HG03565 (cell line): ENCODE measurements around the gene RARRES1.
A peak's percentile ranks its signal among the peaks of the same experiment; 100 is the strongest.

Experiments
- ATAC-seq: cut with Tn5 transposase; IDR thresholded peaks from one replicate; pipeline ENCODE4 v1.9.1; 2021; ENCODE audit warnings: mild to moderate bottlenecking, moderate library complexity; ENCODE audit not compliant: unreplicated experiment

RARRES1 gene, protein sequence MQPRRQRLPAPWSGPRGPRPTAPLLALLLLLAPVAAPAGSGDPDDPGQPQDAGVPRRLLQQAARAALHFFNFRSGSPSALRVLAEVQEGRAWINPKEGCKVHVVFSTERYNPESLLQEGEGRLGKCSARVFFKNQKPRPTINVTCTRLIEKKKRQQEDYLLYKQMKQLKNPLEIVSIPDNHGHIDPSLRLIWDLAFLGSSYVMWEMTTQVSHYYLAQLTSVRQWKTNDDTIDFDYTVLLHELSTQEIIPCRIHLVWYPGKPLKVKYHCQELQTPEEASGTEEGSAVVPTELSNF

DNA sequence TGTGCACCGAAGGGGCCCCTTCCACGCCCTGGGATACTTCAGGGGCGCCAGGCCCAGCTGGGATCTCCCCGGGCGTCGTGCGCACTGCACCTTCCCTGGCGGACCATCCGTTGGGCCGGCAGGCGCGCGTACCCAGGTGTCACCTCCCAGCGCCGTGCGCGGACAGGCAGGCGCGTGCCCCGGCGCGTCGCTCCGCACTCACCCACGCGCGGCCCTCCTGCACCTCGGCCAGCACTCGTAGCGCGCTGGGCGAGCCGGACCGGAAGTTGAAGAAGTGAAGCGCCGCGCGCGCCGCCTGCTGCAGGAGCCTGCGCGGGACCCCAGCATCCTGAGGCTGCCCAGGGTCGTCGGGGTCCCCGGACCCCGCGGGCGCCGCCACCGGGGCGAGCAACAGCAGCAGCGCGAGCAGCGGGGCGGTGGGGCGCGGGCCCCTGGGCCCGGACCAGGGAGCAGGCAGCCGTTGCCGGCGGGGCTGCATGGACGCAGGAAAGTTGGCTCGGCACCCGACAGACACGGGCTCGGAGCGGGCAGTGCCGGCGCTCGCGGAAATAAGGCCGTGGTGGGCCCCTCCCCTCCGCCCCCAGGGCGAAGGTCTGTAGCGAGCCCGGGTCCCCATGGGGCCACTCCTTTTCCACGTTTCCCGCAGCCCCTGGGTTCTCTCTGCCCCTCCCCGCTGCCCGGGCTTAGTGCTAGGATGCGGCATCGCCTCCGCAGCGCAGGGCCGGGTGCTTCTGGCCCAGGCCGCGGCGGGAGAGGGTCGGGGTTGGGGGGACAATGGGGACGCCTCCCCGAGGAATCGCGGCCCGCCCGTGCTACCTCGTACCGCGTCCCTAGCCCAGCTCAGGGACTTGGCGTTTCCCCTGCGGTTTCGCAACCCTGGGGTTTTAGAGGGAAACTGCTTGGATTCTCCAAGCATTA lies at the start of gene RARRES1:
Gene RARRES1 (minus strand): TSS at position 520 of the 918 bp plus-strand sequence. CDS start 42 bp downstream, at position 478.
- peak; percentile 74 for ATAC-seq

GRCh38 chr3:158781849-158782248 lies 49.6 kb upstream of the RARRES1 start:
- no peak for ATAC-seq

DNA sequence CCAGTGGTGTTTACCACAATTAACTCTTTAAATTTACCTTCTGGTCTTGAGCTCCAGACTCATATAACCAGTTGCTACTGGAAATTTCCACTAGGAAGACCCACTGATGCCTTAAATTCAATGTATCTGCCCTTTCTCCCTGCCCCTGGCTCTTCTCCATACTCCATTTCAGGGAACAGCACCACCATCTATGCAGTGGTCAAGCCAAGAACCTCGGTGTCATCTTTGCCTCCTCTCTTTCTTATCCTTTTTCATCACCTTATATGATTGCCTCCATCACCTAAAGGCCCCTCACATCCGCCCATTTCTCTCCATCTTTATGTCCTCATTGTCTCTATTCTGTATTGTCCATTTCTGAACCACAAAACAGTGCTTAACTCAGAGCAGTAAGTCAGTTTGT lies 48.9 kb upstream of the RARRES1 start:
- no peak for ATAC-seq

- no peak for ATAC-seq
Observed at GRCh38 chr3:158780766-158781165, 48.5 kb upstream of the RARRES1 start.

DNA sequence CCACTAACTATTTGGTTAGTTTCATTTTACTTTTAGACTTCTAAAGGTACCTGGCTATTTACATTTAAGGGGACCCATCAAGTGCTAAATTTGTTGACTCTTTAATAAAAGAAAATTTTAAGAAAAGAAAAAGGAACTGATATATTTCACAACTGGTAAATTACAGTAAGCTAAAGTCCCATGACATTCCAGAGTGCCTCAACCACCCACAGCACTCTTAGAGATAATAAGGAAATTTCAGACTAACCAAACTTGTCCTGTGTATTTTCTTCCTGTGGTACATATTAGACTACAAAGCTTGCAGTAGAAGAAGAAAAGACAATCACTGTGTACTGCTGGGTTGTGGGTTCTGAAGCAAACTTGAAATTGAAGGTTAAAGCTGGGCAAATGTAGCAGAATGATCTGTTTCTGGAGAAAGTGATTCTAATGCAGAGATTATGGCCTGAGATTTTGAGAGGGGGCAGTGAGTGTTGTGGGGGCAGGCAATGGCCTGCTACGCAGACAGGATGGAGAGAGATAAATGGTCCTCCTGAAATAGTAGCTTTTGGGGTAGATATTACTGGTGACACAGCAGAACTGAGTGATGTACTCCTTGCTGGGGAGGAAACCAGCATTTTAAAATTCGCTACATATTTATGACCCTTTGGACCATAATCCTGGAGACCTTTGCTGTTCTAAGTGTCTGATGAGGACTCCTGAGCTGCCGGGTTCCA lies 45.1 kb upstream of the RARRES1 start:
- ATAC-seq = no peak

GRCh38 chr3:158776531-158776930 lies 44.3 kb upstream of the RARRES1 start:
- ATAC-seq = no peak

DNA sequence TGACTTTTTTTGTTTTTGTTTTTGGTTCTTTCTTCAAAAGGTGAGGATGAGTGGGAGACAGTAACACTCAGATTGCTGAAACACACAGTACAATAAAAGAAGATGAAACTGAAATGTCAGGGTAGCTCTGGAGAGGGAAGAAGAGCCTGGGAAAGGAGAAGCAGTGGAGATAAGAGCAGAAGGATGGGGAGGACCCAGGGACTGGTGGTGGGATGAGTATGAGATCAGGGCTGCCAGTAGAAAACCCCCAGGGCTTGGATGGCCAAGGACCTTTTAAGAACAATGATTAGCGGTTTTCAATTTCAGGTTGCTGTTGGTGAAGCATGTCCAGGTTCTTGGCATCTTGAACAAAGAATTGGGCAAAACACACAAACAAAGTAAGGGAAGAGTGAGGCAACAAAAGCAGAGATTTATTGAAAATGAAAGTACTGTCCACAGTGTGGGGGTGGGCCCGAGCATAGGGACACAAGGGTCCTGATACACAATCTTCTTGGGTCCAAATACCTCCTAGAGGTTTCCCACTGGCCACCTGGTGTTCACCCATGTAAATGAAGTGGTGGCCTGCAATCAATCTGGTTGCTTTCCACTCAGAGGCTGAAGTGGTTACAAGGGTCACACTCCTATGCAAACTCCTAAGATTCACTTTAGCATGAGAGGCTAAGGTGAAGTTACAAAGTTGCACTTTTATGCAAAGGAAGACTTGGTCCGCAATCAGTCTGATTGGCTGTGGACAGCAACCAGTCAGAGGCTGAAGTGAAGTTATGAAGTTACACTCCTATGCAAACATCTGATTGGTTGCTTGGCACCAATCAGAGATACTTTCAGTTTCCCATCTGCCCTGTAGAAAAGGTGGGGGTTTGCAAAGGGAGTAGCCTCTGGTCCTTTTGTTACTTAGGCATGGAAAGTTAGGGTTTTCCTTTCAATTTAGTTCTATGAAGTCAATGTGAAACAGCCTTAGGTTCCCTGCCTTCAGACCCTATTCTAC lies 43.5 kb upstream of the RARRES1 start:
- ATAC-seq = no peak

- no peak for ATAC-seq
Observed at GRCh38 chr3:158774965-158775364, 42.7 kb upstream of the RARRES1 start.

DNA sequence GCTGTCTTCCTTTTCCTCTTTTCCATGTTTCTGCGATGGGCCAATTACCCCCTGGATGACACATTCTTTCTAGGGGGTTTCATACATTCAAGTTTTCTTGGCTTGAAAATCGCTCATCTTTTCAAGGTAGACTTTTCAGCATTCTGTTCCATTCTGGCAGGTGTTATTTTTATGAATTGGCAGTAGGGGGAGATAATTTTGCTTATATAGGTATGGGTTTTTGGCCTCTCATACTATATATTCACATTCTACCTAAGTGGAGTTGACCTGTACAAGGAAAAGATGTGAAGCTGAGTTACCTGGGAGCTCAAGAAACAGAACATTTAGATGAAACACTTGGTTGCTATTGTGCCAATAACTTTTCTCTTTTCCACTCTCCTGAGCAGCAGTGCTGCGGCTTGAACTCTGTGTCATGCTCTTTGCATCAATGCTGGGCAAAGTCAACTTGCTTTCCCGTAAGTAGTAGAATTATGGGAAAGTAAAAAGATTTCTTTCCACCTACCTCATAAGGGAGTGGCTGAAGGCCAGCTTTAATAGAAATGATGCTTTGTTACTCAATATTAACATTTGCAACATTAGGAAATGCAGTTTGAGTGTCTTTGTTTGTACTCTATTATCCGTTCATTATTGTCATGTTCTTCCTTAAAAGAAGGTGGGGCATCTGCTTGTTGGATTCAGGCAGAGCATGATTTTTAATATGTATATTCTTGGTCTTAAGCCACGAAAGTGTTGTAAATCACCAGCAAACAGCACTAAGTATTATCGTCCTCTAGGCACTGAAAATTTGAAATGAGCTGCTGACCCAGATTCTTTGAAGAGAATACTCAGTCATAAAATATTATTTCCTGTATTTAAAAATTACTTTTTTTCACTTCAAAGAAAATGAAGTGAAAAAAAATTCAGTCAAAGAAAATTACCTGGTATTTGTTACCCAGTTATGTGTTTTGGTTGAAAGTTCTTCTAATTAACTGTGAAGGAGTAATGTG lies 41.9 kb upstream of the RARRES1 start:
- no peak for ATAC-seq

DNA sequence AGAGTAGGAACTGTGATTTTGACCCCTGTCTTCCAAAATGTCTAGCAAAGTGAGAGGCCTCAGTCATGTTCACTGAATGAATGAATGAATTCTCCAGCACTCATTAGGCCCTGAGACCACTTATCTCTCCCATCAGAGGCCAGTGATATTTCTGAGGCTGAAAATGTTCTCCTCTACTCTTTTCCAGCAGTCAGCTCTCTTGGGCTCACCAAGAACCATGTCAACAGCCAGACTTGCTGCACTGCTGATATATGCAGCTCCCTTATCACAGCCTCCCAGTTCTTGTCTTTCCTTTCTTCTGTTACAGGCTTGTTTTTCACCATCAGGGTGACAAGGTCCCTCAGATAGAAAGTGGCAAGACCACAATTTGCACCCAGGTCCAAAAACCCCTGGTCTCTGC lies 40.9 kb upstream of the RARRES1 start:
- ATAC-seq = no peak

DNA sequence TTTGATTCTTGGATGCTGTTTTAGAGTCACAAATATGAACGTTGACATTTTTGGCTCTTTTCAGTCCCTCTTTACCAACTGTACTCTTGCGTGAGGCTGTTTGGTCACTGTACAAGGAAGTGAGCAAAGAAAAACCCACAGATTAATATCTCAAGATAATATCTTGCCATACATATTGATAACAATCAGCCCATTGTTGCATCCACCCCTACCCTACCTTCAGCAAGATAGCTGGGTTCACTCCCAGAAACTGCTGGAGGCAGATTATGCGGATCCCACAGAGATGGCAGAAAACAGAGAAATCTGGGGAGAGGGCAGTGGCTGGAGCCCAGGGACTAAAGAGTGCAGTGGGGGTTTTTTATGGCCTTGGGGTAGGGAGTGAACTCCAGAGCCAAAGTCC lies 39.7 kb upstream of the RARRES1 start:
- no peak for ATAC-seq

DNA sequence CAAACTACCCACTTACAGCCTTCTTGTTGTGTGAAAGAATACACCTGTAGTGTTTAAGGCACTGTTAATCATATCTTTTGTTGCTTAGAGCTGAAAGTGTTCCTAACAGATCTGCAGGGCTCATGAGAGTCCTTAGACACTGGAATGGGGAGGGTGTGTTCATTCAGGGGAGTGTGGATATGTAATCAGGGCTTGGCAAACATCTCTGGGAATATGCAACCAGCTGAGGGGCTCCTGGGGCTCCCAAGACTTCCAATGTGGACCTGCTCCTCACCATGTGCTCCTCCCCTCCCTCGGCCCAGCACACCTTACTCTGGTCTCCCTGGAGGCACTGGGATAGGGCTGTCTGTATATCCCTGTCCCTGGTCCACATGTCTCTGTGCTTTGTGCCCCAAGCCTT lies 39.3 kb upstream of the RARRES1 start:
- no peak for ATAC-seq

DNA sequence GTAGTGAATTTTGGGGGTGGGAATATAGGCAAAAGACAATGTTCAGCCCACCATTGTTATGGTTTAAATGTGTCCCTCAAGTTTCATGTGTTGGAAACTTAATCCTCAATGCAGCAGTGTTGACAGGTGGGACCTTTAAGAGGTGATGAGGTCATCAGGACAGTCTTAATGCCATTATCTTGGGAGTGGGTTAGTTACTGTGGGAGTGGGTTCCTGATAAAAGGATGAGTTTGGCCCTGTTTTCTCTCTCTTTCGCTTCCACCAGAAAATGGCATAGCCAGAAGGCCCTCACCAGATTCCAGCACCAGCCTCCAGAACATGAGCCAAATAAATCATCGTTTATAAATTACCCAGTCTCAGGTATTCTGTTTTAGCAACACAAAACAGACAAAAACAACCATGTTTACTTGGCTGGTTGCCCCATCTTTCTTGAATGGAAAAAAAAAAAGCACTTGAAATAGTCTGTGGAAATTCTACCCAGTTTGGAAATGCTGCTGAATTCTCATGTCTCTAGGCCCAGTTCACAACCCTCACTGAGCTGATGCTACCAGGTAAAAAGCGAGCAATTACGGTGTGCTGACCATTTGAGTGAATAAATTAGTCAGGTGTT lies 38.6 kb upstream of the RARRES1 start:
- ATAC-seq = no peak

DNA sequence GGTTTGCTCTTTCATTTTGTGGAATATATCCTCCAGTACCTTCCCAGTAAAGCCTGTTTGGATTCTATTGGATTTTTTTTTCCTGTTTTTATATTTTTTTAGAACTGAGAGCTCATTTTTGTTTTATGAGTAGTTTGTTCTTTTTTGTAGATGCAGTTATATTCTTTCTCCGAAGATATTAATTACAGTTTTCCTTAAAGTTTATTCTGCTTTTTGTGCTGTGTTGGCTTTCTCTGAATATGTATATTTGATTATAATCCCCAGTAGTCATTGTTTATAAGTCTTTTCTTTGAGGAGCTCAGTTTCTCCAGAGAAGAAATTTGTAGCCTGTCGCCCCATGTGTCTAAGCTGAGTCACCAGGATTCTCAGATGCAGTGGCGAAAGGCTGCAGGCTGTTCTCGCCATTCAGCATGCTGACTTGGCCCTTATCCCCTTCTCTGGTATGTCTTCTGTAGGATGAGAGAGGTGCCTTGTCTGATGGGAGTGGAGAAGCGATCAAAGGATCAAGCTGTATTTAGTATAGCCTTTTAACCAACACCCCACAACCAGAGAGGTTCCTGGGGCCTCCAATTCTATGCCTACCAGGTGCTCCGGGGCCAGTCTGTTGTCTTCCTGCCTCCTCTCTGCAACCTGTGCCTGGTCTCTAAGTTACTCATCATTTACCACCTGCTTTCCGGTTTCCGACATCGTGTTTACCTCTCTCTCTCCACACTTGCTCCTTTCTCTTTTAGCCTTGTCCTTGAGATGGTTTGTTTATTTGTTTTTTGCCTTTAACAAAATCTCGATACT lies 37.9 kb upstream of the RARRES1 start:
- no peak for ATAC-seq

- no peak for ATAC-seq
Observed at GRCh38 chr3:158769549-158769948, 37.3 kb upstream of the RARRES1 start.

DNA sequence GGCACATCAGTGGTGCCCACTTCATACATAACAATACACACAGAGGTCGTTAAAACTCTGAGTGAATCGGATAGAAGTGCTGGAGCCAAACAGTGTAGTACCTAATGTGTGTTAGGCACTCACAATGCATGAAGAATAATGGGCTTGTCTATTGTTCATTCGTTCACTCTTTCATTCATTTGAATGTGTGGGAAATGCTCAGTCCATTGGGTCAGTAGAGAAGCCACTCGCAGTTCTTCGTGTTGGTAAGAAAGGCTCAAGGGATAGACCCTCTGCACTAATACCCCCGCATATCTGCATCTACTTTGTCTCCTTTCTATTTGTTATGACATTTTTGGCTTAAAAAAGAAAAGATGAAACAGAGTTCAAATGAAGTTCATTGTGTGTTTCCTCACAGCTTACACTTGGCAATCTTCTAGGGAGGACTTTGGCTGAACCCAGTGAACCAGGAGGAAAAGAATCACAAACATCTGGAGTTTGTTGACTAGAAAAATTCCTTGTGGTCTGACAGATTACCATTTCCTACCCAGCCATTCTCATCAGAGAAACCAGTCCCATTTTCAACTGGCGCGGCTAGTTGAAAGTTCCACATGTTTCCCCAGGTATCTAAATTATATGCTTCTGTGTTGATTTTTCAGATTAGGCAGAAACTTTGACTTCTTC lies 36.8 kb upstream of the RARRES1 start:
- ATAC-seq = no peak

- no peak for ATAC-seq
Observed at GRCh38 chr3:158768361-158768787, 36.1 kb upstream of the RARRES1 start.
